ENCODE data around the gene CNOT11. TPM values are rescaled to one million over a fixed set of nuclear protein-coding genes. Genes with fewer than 3 reads are reported as not detected.

CNOT11 gene
- total and polyA plus RNA-seq, 8 donors = 32.6 to 53.3 (median 47.4) TPM

DNA sequence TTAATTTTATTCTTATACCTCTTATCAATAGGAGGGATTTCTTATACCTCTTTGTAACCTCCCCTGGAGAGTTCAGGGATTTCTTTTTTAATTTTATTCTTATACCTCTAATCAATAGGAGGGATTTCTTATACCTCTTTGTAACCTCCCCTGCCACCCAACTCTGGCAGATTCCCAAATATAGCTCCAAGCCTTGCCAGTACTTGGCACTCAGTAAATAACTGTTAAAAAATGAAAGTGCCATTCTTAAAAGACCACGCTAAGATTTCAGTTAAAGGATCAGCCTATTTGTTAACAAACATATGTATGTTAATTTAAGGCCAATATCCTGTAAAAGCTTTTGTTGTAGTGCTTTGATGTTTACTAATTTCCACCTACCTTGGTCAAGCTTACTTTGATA is 51.0 kb downstream of the CNOT11 start:
- intact Hi-C loops (cut with DNase I) = no loop called here
- Histone ChIP-seq H3K27ac (no peak overlapping the region), H3K4me1 (peaks cover 25 to 86% of the 10 kb centered on the region in 2 donors)

DNA sequence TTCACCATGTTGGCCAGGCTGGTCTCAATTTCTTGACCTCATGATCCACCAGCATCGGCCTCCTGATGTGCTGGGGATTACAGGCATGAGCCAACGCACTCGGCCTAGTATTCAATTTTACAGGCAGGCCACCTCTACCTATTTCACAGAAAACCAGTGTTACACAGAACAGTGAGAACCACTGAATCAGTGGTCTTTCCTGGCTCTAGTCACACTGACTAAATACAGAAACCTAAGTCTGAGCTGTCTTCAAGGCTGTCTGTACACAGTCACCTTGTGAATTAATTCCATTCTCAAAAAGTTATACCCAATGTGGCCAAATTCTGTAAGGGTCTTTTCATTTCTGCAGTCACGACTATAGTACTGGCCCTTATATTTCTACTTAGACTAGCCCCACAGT is 52.3 kb downstream of the CNOT11 start:
- peak overlapping the region in 1 of 2 donors; percentile 96 for H3K27ac ChIP-seq
- no peaks in the 10 kb centered on the region for H3K9me3 ChIP-seq
- peaks cover 24 to 85% of the 10 kb centered on the region in 2 donors for H3K4me1 ChIP-seq
- H3K4me3 ChIP-seq = peak overlapping the region in 1 of 2 donors; percentile 76
- no peak for ATAC-seq
- DNase-seq = no peak
- peaks cover 0 to 36% of the 10 kb centered on the region in 2 donors for H3K36me3 ChIP-seq
- H3K27me3 ChIP-seq = no peaks in the 10 kb centered on the region
- intact Hi-C loops (cut with DNase I) = no loop called here
- no peak for TF ChIP-seq CTCF (IDR thresholded peaks at IDR 0.05)

More for the DNA sequence above, 51.0 kb downstream of the CNOT11 start:
- DNase-seq = no peak
- Histone ChIP-seq H3K27me3 (no peaks in the 10 kb centered on the region), H3K4me3 (peak overlapping the region in 1 of 2 donors; percentile 76), H3K9me3 (no peaks in the 10 kb centered on the region), H3K36me3 (peaks cover 0 to 36% of the 10 kb centered on the region in 2 donors)
- TF ChIP-seq CTCF (IDR thresholded peaks at IDR 0.05) = no peak
- no peak for ATAC-seq

GRCh38 chr2:101305492-101306078 is 52.9 kb downstream of the CNOT11 start:
- Histone ChIP-seq H3K9me3 (no peaks in the 10 kb centered on the region), H3K4me1 (peaks cover 24 to 85% of the 10 kb centered on the region in 2 donors), H3K27me3 (no peaks in the 10 kb centered on the region), H3K36me3 (peaks cover 0 to 36% of the 10 kb centered on the region in 2 donors), H3K27ac (peak overlapping the region; percentile 89 to 96), H3K4me3 (peak overlapping the region in 1 of 2 donors; percentile 76)
- intact Hi-C loops (cut with DNase I) = no loop called here
- ATAC-seq (peak; percentile 32), DNase-seq (no peak)
- TF ChIP-seq CTCF (IDR thresholded peaks at IDR 0.05) = no peak

DNA sequence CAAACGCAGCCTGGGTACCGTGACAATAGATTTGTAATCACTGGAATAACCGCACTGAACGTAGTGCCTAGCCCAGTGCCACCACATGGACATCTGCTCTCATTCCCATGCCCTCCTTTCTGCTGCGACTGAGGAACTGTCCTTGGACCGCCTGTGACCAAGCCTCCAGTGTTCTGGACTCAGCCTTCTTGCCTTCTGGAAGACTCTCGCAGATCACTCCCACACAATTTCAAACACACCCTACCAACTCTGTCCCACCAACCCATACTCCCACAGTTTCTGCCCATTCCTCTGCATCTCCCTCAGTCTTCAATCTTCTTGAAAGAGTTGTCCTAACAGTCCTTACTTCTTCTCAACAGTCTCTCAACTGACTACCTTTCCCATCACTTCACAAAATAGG is 53.7 kb downstream of the CNOT11 start:
- Histone ChIP-seq H3K36me3 (peaks cover 0 to 36% of the 10 kb centered on the region in 2 donors), H3K4me3 (peak overlapping the region; percentile 76 to 89), H3K9me3 (no peaks in the 10 kb centered on the region), H3K27me3 (no peaks in the 10 kb centered on the region), H3K27ac (peak overlapping the region; percentile 89 to 96), H3K4me1 (peaks cover 24 to 85% of the 10 kb centered on the region in 2 donors)
- DNase-seq = no peak
- ATAC-seq = no peak
- no peak for TF ChIP-seq CTCF (IDR thresholded peaks at IDR 0.05)
- intact Hi-C loops (cut with DNase I) = no loop called here

- H3K4me3 ChIP-seq = peak overlapping the region; percentile 76 to 89
- peak overlapping the region; percentile 89 to 96 for H3K27ac ChIP-seq
- intact Hi-C loops (cut with DNase I) = no loop called here
- TF ChIP-seq CTCF (IDR thresholded peaks at IDR 0.05) = no peak
- no peak for ATAC-seq
- H3K4me1 ChIP-seq = peaks cover 24 to 85% of the 10 kb centered on the region in 2 donors
- H3K36me3 ChIP-seq = peaks cover 0 to 28% of the 10 kb centered on the region in 2 donors
- H3K9me3 ChIP-seq = no peaks in the 10 kb centered on the region
- no peak for DNase-seq
- H3K27me3 ChIP-seq = no peaks in the 10 kb centered on the region
Observed at GRCh38 chr2:101307503-101307902, 54.8 kb downstream of the CNOT11 start.

Measured in left lung (tissue), 10 donors.